Ascending aorta (tissue), 2 donors: ENCODE data around the gene SLC35F6. TPM values are rescaled to one million over a fixed set of nuclear protein-coding genes. Genes with fewer than 3 reads are reported as not detected.

Source experiments
- DNase-seq, 2 donors: peaks; one replicate each; pipeline ENCODE4 v3.0.0-alpha.2; 2019; ENCODE audit warnings: low spot score in 2 of 2
- H3K27ac ChIP-seq, 2 donors: fragments of 200-600 bp; sonication (generic); one replicate each; pipeline ENCODE4 v1.5.1; 2016 to 2017; ENCODE audit warnings: mild to moderate bottlenecking in 1 of 2
- H3K27me3 ChIP-seq: fragments of 200-600 bp; sonication (generic); one replicate; pipeline ENCODE4 v1.5.1; 2017
- H3K36me3 ChIP-seq, 2 donors: fragments of 200-600 bp; sonication (generic); one replicate each; pipeline ENCODE4 v1.5.1; 2016
- H3K4me1 ChIP-seq, 2 donors: fragments of 200-600 bp; sonication (generic); one replicate each; pipeline ENCODE4 v1.5.1; 2016 to 2017; ENCODE audit warnings: mild to moderate bottlenecking in 1 of 2
- H3K4me3 ChIP-seq, 2 donors: fragments of 200-600 bp; sonication (generic); one replicate each; pipeline ENCODE4 v1.5.1; 2016 to 2017; ENCODE audit warnings: mild to moderate bottlenecking in 1 of 2
- H3K9me3 ChIP-seq, 2 donors: fragments of 200-600 bp; sonication (generic); one replicate each; pipeline ENCODE4 v1.5.1; 2016
- CTCF ChIP-seq, 3 experiments: fragments of 200-600 bp in 2 of 3; fragments of 450-650 bp in 1 of 3; sonication (generic) in 2 of 3; IDR thresholded peaks; one replicate each; pipeline ENCODE4 v1.5.1; 2016 to 2019; ENCODE audit warnings: antibody characterized with exemption in 3 of 3, mild to moderate bottlenecking in 1 of 3, moderate library complexity in 1 of 3
- intact Hi-C: fragments of 100-400 bp; cut with DNase I; formaldehyde crosslinking; loops from one replicate; pipeline ENCODE4 v1.15.1; 2023
- total RNA-seq: library from RNA; depleted of rRNA; stranded (reverse); fragments of >200 nt; gene quantifications from one replicate; pipeline ENCODE4 v1.1.0, GENCODE V29; 2016

Gene SLC35F6
- total RNA-seq, 1 donor from 2014 or later, result 43.4 TPM

- no peak for TF ChIP-seq CTCF (IDR thresholded peaks at IDR 0.05)
- no peaks in the 10 kb centered on the region for H3K36me3 ChIP-seq
- no peak overlapping the region for H3K27ac ChIP-seq
- intact Hi-C loops, result no loop called here
- H3K4me1 ChIP-seq, result no peaks in the 10 kb centered on the region
- DNase-seq, result no peak
- no peak overlapping the region for H3K4me3 ChIP-seq
- H3K27me3 ChIP-seq, result no peaks in the 10 kb centered on the region
- no peaks in the 10 kb centered on the region for H3K9me3 ChIP-seq
These were observed 37.7 kb downstream of the SLC35F6 start for GRCh38 chr2:26801796-26802195.

- Histone ChIP-seq H3K4me1 (no peaks in the 10 kb centered on the region), H3K4me3 (no peak overlapping the region), H3K27ac (no peak overlapping the region), H3K36me3 (no peaks in the 10 kb centered on the region), H3K9me3 (no peaks in the 10 kb centered on the region), H3K27me3 (no peaks in the 10 kb centered on the region)
- no peak for TF ChIP-seq CTCF (IDR thresholded peaks at IDR 0.05)
- DNase-seq, result no peak
- intact Hi-C loops, result no loop called here
These were observed 41.2 kb downstream of the SLC35F6 start for GRCh38 chr2:26805241-26805676.

GRCh38 chr2:26807788-26808460 is 43.8 kb downstream of the SLC35F6 start:
- Histone ChIP-seq H3K9me3 (no peaks in the 10 kb centered on the region), H3K4me1 (no peaks in the 10 kb centered on the region), H3K27me3 (no peaks in the 10 kb centered on the region), H3K27ac (no peak overlapping the region), H3K4me3 (no peak overlapping the region), H3K36me3 (no peaks in the 10 kb centered on the region)
- TF ChIP-seq CTCF (IDR thresholded peaks at IDR 0.05), result no peak
- no peak for DNase-seq
- intact Hi-C loops, result no loop called here

GRCh38 chr2:26809211-26809610 is 45.1 kb downstream of the SLC35F6 start:
- Histone ChIP-seq H3K9me3 (no peaks in the 10 kb centered on the region), H3K36me3 (no peaks in the 10 kb centered on the region), H3K27ac (no peak overlapping the region), H3K4me3 (no peak overlapping the region), H3K4me1 (no peaks in the 10 kb centered on the region), H3K27me3 (no peaks in the 10 kb centered on the region)
- DNase-seq, result no peak
- no peak for TF ChIP-seq CTCF (IDR thresholded peaks at IDR 0.05)
- intact Hi-C loops, result no loop called here

GRCh38 chr2:26809876-26810577 is 45.9 kb downstream of the SLC35F6 start:
- Histone ChIP-seq H3K4me3 (no peak overlapping the region), H3K9me3 (no peaks in the 10 kb centered on the region), H3K27me3 (no peaks in the 10 kb centered on the region), H3K4me1 (no peaks in the 10 kb centered on the region), H3K36me3 (no peaks in the 10 kb centered on the region), H3K27ac (no peak overlapping the region)
- intact Hi-C loops, result no loop called here
- TF ChIP-seq CTCF (IDR thresholded peaks at IDR 0.05), result no peak
- DNase-seq, result peak in 1 of 2 donors; percentile 49
